H4 (cell line): ENCODE data around the gene SOWAHC. TPM values are rescaled to one million over a fixed set of nuclear protein-coding genes. Genes with fewer than 3 reads are reported as not detected.
"Not testable (repeated sequence)": the region's sequence is repeated elsewhere in the genome, so short reads cannot be mapped to it uniquely, and the experiment has no call there.

Experiments
- DNase-seq: peaks from one replicate; pipeline ENCODE4 v3.0.0-alpha.2; 2015; ENCODE audit warnings: low spot score
- total RNA-seq: library from RNA; depleted of rRNA; stranded (reverse); fragments of >200 nt; shearing (Covaris generic); gene quantifications from 2 replicates; pipeline ENCODE4 v1.2.3, GENCODE V29; 2014

The SOWAHC gene
- total RNA-seq, 1 experiment from 2014 or later = 4.0 TPM

GRCh38 chr2:109615637-109616144 is 1.5 kb downstream of the SOWAHC start:
- no peak for DNase-seq

GRCh38 chr2:109616184-109616583 is 2.0 kb downstream of the SOWAHC start:
- no peak for DNase-seq

- DNase-seq = no peak
Observed at GRCh38 chr2:109619032-109619615, 5.0 kb downstream of the SOWAHC start.

DNA sequence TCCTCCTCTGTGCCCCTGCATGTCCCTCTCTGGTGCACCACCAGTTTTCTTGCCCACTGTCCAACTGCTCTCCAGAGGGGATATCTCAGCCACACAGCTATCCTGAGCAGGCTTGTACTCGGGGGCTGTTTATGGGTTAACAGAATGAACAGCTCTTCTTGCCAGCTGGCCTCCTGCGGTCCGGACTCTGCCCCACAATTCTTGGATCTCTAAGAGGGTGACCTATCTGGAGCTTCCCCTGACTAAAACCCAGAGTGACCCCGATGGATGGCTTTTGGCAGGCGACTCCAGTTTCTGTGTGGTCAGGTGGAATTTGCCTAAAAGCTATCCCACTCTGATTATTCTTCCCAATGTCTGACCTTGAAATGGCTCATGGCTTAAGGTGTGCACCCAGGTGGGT is 9.1 kb downstream of the SOWAHC start:
- no peak for DNase-seq

DNA sequence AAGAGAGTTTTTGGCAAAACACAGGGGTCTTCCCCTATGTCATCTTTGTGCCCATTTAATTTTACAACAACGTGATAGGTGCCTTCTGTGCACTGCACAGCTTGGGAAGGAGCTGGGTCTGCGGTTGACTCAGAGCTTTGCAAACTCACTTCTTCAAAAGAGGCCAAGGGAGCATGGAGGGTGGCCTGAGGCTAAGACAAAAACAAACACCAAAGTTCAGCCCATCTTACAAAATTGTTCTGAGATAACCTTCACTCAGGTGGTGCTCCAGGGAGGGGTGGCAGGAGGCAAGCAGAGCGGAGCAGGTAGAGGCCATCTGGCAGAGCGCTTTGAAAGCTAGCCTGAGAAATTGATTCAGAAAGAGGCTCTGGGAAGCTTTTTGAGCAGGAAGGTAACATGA is 9.8 kb downstream of the SOWAHC start:
- DNase-seq = no peak

- no peak for DNase-seq
Observed at GRCh38 chr2:109624339-109624738, 10.2 kb downstream of the SOWAHC start.

DNA sequence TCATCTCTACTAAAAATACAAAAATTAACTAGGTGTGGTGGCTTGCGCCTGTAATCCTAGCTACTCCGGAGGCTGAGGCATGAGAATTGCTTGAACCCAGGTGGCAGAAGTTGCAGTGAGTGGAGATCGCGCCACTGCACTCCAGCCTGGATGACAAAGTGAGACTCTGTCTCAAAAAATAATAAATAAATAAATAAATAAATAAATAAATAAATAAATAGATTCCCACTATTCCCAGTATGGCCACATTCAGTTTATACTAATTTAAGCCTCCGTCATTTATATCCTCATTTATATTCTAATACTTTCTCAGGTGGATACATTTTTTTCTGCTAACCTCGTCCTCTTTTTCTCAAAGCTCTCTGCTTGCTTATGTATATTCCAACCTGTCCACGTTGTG is 14.2 kb downstream of the SOWAHC start:
- DNase-seq = not testable (repeated sequence)

DNA sequence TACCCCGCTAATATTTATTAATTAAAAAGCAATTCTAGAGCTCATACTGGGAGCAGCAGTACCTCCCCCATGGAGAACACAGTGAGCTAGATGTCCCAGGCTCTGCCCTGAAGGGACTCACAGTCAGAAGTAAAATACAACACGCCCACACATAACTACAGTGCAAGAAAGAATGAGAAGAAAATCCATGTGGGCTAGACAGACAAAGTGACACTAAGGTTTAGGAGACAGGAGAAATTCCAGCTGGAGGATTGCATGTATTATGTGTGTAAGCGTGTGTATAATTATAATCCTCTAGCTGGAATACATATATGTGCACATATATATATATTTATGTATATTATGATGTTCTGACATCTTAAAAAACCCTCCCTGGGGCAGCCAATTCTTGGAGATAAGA is 15.7 kb downstream of the SOWAHC start:
- no peak for DNase-seq

DNA sequence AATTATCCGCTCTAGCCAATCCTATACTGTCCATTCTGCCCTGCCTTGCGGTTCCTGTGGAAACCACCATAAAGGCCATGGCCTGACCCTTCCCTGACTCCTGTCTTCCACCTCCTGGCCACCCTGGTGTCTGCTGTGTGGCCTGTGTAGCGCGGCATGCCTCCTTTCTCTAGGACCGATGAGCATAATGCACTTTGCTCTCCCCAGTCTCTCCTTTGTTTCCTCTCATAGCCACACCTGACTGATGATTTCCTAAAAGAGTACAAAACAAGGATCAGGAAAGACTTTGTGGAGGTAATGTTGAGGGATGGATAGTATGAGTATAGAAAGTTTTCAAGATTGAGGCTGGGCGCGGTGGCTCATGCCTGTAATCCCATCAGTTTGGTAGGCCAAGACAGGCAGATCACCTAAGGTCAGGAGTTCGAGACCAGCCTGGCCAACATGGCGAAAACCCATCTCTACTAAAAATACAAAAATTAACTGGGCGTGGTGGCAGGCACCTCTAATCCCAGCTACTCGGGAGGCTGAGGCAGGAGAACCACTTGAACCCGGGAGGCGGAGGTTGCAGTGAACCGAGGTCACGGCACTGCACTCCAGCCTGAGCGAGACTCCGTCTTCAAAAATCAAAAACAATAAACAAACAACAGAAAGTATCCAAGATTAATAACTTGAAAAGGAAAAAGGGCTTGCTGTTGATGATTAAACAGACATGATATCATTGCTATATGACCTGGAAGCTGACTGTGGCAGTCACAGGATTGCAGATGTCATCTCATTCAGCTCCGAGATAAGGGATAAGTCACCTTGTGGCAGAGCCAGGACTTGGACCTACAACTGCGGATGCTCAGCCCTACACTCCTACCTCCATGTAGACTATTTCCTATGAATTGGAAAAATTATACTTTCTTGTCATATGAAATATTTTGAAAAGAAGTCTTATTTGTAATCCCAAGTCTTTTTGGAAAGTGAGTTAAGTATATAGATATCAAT is 16.6 kb downstream of the SOWAHC start:
- DNase-seq = no peak

DNA sequence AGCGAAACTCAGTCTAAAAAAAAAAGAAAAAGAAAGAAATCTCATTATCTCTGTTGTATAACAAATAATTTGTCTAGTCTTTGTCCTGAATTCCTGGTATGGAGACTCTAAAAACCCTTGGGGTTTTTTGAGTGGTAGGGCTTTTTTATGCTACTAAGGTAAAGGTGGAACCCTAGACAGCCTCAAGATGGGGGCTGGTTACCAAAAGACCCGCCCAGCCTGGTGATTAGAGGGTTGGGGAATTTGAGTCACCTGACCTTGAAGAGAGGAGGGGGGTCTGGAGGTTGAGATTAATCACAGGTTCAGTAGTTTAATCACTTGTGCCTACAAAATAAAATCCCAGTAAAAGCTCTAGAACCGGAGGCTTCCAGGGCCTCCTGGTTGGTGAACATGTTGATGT is 17.6 kb downstream of the SOWAHC start:
- DNase-seq = no peak

- DNase-seq = no peak
Observed at GRCh38 chr2:109632158-109632789, 18.1 kb downstream of the SOWAHC start.

DNA sequence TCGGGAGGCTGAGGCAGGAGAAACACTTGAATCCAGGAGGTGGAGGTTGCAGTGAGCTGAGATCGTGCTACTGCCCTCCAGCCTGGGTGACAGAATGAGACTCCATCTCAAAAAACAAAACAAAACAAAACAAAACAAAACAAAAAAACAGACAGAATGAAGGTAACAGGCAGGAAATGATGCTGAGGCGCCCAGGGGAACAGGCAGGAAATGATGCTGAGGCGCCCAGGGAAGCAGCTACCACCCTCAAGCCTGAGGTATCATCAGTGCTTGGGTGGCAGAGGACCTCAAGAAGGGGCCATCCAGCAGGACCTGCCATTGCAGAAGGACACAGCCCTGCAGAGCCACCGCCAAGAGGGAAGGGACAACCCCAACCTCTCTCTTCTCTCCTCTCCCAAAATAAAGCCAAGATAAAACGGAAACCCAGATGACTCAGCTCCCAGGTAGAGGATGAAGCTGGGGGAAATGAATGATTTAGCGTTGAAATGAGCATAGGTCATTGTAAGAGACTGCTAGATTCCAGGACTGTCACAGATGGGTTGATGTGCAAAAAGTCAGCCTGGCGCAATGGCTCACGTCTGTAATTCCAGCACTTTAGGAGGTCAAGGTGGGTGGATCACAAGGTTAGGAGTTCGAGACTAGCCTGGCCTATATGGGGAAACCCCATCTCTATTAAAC is 19.3 kb downstream of the SOWAHC start:
- DNase-seq = no peak

- DNase-seq = no peak
Observed at GRCh38 chr2:109635426-109636304, 21.5 kb downstream of the SOWAHC start.

DNA sequence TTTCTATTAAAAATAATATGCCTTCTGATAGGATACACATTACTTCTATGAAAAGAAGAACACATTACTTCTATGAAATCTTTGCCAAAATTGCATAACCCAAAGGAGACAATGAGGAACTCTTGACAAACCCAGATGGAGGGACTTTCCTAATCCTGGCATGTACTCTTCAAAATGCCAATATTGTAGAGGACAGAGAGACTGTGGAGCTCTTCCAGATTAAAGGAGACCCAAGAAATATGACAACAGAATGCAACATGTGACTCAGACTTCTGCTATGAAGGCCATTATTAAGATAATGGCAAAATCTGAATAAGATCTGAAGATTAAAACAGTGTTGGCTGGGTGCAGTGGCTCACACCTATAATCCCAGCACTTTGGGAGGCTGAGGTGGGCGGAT is 22.2 kb downstream of the SOWAHC start:
- DNase-seq = no peak

DNA sequence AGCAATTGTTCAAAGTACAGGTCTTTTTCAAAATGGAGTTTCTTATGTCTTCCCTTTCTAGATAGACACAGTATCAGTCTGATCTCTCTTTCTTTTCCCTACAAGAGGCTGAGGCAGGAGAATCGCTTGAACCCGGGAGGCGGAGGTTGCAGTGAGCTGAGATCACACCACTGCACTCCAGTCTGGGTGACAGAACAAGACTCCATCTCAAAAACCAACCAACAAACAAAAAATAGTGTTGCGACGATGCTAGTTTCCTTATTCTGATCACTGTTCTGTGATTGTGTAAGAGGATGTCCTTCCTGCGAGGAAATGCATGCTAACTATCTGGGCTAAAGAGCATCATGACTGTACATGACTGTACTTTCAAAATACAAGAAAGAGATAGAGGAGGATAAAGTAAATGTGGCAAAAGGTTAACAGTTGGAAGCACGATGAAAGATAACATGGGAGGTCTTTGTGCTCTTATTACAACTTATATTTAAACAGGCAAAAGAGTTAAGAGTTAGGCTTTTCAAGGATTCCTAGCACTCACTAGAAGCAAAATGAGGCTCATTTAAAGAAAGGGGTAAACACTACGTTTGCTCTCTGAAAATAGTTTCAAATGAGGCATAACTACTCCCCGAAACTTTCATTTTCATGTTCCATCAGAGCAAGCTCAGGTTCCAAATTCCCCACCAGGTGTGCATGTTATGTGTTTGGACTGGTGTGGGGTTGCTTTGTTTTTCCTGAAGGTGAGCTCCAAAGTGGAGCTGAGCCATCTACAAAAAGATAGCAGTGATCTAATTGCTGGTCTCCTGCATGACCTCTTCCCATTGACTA is 23.8 kb downstream of the SOWAHC start:
- no peak for DNase-seq

- no peak for DNase-seq
Observed at GRCh38 chr2:109638795-109639194, 24.6 kb downstream of the SOWAHC start.

DNA sequence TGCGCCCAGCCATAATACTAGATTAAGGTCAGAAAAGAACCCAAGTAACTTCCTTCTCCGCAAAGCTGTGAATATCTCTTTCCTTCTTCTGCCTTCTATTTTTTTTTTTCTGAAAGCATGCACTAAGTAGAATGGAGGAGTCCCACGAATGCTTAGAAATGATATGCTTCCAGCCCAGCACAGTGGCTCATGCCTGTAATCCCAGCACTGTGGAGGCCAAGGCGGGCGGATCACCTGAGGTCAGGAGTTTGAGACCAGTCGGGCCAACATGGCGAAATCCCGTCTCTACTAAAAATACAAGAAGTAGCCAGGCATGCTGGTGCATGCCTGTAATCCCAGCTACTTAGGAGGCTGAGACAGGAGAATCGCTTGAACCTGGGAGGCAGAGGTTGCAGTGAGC is 25.8 kb downstream of the SOWAHC start:
- not testable (repeated sequence) for DNase-seq

DNA sequence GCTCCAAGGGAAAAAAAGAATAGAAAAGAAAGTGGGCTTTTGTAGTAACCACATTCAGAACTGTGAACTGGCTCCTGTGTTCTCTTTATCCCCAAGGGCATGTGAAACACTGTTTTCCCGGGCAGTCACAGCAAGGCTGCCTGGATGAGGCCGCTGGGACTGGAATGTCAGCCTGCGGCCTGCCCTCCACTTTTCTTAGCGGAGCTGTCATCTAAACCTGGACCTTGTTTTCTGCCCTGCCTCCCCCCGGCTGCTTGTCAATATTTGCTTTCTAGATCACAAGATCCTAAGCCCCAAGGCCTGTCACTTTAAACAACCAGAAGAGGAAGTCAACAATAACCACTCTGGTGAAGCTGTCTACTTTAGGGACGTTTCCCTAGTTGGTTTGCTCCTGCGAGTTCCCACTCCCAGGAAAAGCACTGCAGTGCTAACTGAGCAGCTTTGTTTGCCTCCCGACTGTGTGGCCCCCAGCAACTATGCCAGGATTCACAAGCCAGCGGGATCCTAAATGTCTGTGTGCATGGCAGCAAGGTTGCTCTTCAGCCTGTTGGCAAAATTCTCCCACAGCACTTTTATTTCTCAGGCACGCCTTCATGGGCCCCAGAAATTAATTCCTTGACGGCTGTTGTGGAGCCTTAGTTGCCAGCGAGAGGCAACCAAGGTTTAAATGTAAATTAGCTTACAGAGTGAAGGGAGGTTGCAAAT is 30.6 kb downstream of the SOWAHC start:
- DNase-seq = no peak

DNA sequence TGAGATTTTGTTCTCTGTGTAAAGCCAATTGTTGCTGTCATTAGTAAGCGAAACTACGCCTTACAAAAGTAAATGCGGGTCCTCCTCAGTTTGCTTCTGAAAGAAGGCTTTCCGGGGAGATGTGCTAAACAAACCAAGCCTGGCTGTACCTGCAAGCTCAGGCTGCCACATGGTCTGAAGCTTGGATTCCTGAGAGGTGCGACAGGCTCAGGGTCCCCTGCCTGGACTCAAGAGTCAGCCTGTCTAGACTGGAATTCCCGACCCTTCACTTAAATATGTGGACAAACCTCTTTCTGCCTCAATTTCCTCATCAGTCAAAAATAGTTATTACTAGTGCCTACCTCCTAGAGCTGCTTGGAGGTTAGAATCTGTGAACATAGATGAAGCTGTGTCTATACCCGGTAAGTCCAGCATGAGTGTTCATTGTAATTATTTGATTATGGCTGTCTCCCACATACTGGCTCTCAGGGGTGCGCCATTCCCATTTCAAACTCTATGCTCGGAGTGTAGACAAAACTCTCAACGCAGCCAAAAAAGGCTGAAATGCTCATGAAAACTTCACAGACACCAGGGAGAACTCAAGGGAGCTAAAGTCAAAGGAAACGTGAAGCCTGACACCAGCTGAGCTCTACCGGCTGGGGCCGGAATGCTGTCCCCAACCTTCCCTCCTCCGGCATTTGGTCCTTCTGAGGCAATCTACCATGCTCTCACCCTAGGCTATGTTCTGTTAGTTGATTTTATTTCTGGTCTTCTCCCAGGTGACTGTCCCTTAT is 31.4 kb downstream of the SOWAHC start:
- no peak for DNase-seq
